Kidney (tissue), 14 donors: ENCODE measurements around the gene THRB. TPM values are rescaled to one million over a fixed set of nuclear protein-coding genes. Genes with fewer than 3 reads are reported as not detected.

ENCODE experiments used
- DNase-seq, 5 donors: peaks; one replicate each; pipeline ENCODE4 v3.0.0-alpha.2; 2013 to 2020
- FAIRE-seq: peaks from 2 replicates; lab custom pipeline; 2012; peaks lifted over from hg19 to GRCh38; lab: Jason Lieb, UNC
- H3K27ac ChIP-seq, 2 donors: one replicate each; pipeline ENCODE4 v1.7.0; 2013; ENCODE audit warnings: low read depth in 2 of 2, low read length in 2 of 2, inconsistent platforms in 1 of 2
- H3K27me3 ChIP-seq: one replicate; pipeline ENCODE4 v1.7.1; 2013; ENCODE audit warnings: low read length, inconsistent platforms; ENCODE audit not compliant: control insufficient read depth, insufficient read depth
- H3K36me3 ChIP-seq, 3 donors: one replicate each; pipeline versions ENCODE4 v1.7.0 to v1.7.1; 2013; ENCODE audit warnings: low read length in 3 of 3, control low read depth in 1 of 3, inconsistent platforms in 1 of 3; ENCODE audit not compliant: insufficient read depth in 3 of 3, control insufficient read depth in 2 of 3
- H3K4me1 ChIP-seq, 3 donors: one replicate each; pipeline versions ENCODE4 v1.7.0 to v1.7.1; 2013; ENCODE audit warnings: low read length in 3 of 3, inconsistent platforms in 1 of 3, low read depth in 1 of 3; ENCODE audit not compliant: control insufficient read depth in 2 of 3, insufficient read depth in 2 of 3
- H3K4me3 ChIP-seq, 3 donors: one replicate each; pipeline versions ENCODE4 v1.7.0 to v1.8.1; 2013; ENCODE audit warnings: low read length in 3 of 3, control low read depth in 1 of 3, inconsistent platforms in 1 of 3
- H3K9ac ChIP-seq, 3 donors: one replicate each; pipeline versions ENCODE4 v1.7.0 to v1.7.1; 2013; ENCODE audit warnings: low read length in 3 of 3, control low read depth in 1 of 3, inconsistent platforms in 1 of 3
- H3K9me3 ChIP-seq, 3 donors: one replicate each; pipeline versions ENCODE4 v1.7.0 to v1.7.1; 2013; ENCODE audit warnings: low read length in 3 of 3, control low read depth in 1 of 3, inconsistent platforms in 1 of 3; ENCODE audit not compliant: control insufficient read depth in 2 of 3, insufficient read depth in 1 of 3
- CTCF ChIP-seq: IDR thresholded peaks from 3 replicates; pipeline ENCODE4 v1.5.1; 2012; ENCODE audit warnings: mild to moderate bottlenecking, moderate library complexity, borderline replicate concordance; ENCODE audit not compliant: insufficient read depth; ENCODE audit errors: extremely low read depth
- intact Hi-C: fragments of 100-400 bp; cut with DNase I; formaldehyde crosslinking; loops from one replicate; pipeline ENCODE4 v1.11.1; 2022
- polyA plus RNA-seq: library from polyadenylated mRNA; stranded (reverse); fragments of 350-450 nt; fragmentation: Illumina TruSeq; extraction: RNeasy Lipid Tissue Mini Kit (QIAGEN cat#74804); gene quantifications from one replicate; pipeline ENCODE4 v1.2.3, GENCODE V29; 2014; ENCODE audit warnings: low read depth, low replicate concordance; ENCODE audit not compliant: insufficient read depth
- total RNA-seq: library from RNA; stranded (reverse); fragmentation: NEBNext Ultra II Directional; extraction: Animal tissue kit (Norgen Biotek cat#: 25700); gene quantifications from one replicate; pipeline ENCODE4 v1.2.1, GENCODE V29; 2021
- donor health status: control.
- donor health status: control.
- donor health status: control.
- donor health status: control.
- donor health status: control.
- donor health status: DM: yes; HTN: yes; CAD: no.
- donor health status: Normal renal cell carcinoma (clear cell type).

The THRB gene
- total and polyA plus RNA-seq, 2 donors from 2014 or later, result 4.5 to 17.2 TPM

GRCh38 chr3:24316887-24317383, 177.7 kb downstream of the THRB start:
- DNase-seq (no peak), FAIRE-seq (no peak)
- H3K4me3 ChIP-seq, result no peak overlapping the region

GRCh38 chr3:24315971-24316370, 178.7 kb downstream of the THRB start:
- DNase-seq (no peak), FAIRE-seq (no peak)
- no peak overlapping the region for H3K27ac ChIP-seq
- no peak overlapping the region for H3K4me3 ChIP-seq
- no peaks in the 10 kb centered on the region for H3K4me1 ChIP-seq
- no peaks in the 10 kb centered on the region for H3K36me3 ChIP-seq
- TF ChIP-seq CTCF, result no peak
- H3K9me3 ChIP-seq, result no peaks in the 10 kb centered on the region
- no peak overlapping the region for H3K9ac ChIP-seq
- no peaks in the 10 kb centered on the region for H3K27me3 ChIP-seq
- intact Hi-C loops, result no loop called here

More at GRCh38 chr3:24316887-24317383, 177.7 kb downstream of the THRB start:
- intact Hi-C loops, result no loop called here
- no peaks in the 10 kb centered on the region for H3K36me3 ChIP-seq
- no peak overlapping the region for H3K27ac ChIP-seq
- no peaks in the 10 kb centered on the region for H3K9me3 ChIP-seq
- TF ChIP-seq CTCF, result no peak
- no peaks in the 10 kb centered on the region for H3K27me3 ChIP-seq
- H3K4me1 ChIP-seq, result no peaks in the 10 kb centered on the region
- H3K9ac ChIP-seq, result no peak overlapping the region

GRCh38 chr3:24315356-24315755, 179.3 kb downstream of the THRB start:
- no peak overlapping the region for H3K9ac ChIP-seq
- no peaks in the 10 kb centered on the region for H3K36me3 ChIP-seq
- H3K27ac ChIP-seq, result no peak overlapping the region
- FAIRE-seq (no peak), DNase-seq (peak in 1 of 5 donors; percentile 10)
- no peak for TF ChIP-seq CTCF
- no peaks in the 10 kb centered on the region for H3K4me1 ChIP-seq
- intact Hi-C loops, result no loop called here
- H3K9me3 ChIP-seq, result no peaks in the 10 kb centered on the region
- H3K4me3 ChIP-seq, result no peak overlapping the region
- H3K27me3 ChIP-seq, result no peaks in the 10 kb centered on the region

- Histone ChIP-seq H3K36me3 (no peaks in the 10 kb centered on the region), H3K4me1 (no peaks in the 10 kb centered on the region), H3K27me3 (no peaks in the 10 kb centered on the region), H3K4me3 (no peak overlapping the region), H3K9ac (no peak overlapping the region), H3K27ac (no peak overlapping the region), H3K9me3 (no peaks in the 10 kb centered on the region)
- DNase-seq (no peak), FAIRE-seq (no peak)
- no peak for TF ChIP-seq CTCF
- intact Hi-C loops, result no loop called here
Measured at GRCh38 chr3:24311881-24312280, 182.8 kb downstream of the THRB start.
